ENCODE data around the gene TBC1D24. TPM values are rescaled to one million over a fixed set of nuclear protein-coding genes. Genes with fewer than 3 reads are reported as not detected.
A peak's percentile ranks its signal among the peaks of the same experiment; 100 is the strongest.

TBC1D24 gene
- total RNA-seq, 4 donors from 2014 or later = 0.59 to 21.6 (median 4.6) TPM

GRCh38 chr16:2517954-2518605 is 43.2 kb downstream of the TBC1D24 start:
- Histone ChIP-seq H3K4me1 (peaks cover 30 to 50% of the 10 kb centered on the region in 2 donors), H3K4me3 (no peak overlapping the region), H3K36me3 (no peaks in the 10 kb centered on the region), H3K27ac (peak overlapping the region; percentile 9 to 12), H3K27me3 (no peaks in the 10 kb centered on the region), H3K9me3 (no peaks in the 10 kb centered on the region)
- intact Hi-C loops (cut with DNase I; ENCODE audit: low total_unique reads) = no loop called here
- no peak for TF ChIP-seq POLR2A (IDR thresholded peaks at IDR 0.05)
- TF ChIP-seq, protein P1, sequence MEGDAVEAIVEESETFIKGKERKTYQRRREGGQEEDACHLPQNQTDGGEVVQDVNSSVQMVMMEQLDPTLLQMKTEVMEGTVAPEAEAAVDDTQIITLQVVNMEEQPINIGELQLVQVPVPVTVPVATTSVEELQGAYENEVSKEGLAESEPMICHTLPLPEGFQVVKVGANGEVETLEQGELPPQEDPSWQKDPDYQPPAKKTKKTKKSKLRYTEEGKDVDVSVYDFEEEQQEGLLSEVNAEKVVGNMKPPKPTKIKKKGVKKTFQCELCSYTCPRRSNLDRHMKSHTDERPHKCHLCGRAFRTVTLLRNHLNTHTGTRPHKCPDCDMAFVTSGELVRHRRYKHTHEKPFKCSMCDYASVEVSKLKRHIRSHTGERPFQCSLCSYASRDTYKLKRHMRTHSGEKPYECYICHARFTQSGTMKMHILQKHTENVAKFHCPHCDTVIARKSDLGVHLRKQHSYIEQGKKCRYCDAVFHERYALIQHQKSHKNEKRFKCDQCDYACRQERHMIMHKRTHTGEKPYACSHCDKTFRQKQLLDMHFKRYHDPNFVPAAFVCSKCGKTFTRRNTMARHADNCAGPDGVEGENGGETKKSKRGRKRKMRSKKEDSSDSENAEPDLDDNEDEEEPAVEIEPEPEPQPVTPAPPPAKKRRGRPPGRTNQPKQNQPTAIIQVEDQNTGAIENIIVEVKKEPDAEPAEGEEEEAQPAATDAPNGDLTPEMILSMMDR (IDR thresholded peaks at IDR 0.05) = no peak
- no peak for DNase-seq

GRCh38 chr16:2518823-2519710 is 44.1 kb downstream of the TBC1D24 start:
- no peaks in the 10 kb centered on the region for H3K27me3 ChIP-seq
- H3K9me3 ChIP-seq = no peaks in the 10 kb centered on the region
- H3K4me1 ChIP-seq = peaks cover 30 to 50% of the 10 kb centered on the region in 2 donors
- no peaks in the 10 kb centered on the region for H3K36me3 ChIP-seq
- peak overlapping the region; percentile 81 for H3K27ac ChIP-seq
- peak; percentile 35 to 57 for DNase-seq
- intact Hi-C loops (cut with DNase I; ENCODE audit: low total_unique reads) = no loop called here
- H3K4me3 ChIP-seq = no peak overlapping the region
- TF ChIP-seq POLR2A (IDR thresholded peaks at IDR 0.05) = no peak
- TF ChIP-seq, protein P1 (IDR thresholded peaks at IDR 0.05) = no peak

DNA sequence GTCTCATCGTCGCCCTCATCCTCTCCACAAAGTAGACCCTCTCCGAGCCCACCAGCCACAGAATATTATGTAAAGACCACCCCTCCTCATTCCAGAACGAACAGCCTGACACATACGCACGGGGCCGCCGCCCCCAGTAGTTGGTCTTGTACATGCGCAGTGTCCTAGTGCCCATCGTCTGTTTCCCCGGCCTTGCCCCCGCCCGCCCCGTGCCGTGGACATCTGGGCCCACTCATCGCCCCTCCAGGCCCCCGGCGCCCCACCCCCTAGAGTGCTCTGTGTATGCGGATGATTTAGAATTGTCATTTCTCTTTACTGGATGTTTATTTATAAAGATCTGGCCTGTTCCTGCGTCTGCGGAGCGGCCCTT is 44.8 kb downstream of the TBC1D24 start:
- Histone ChIP-seq H3K27ac (peak overlapping the region; percentile 81), H3K9me3 (no peaks in the 10 kb centered on the region), H3K27me3 (no peaks in the 10 kb centered on the region), H3K4me1 (peaks cover 30 to 50% of the 10 kb centered on the region in 2 donors), H3K4me3 (peak overlapping the region; percentile 12 to 72), H3K36me3 (no peaks in the 10 kb centered on the region)
- no peak for DNase-seq
- intact Hi-C loops (cut with DNase I; ENCODE audit: low total_unique reads) = no loop called here
- TF ChIP-seq, protein P1 (IDR thresholded peaks at IDR 0.05) = no peak
- TF ChIP-seq POLR2A (IDR thresholded peaks at IDR 0.05) = no peak

GRCh38 chr16:2520097-2520783 is 45.3 kb downstream of the TBC1D24 start, which contains the start of gene AMDHD2:
Gene AMDHD2 (plus strand): TSS chr16:2520371. CDS start chr16:2520459, 88 bp downstream.
- peak; percentile 88 to 90 for DNase-seq
- intact Hi-C loops (cut with DNase I; ENCODE audit: low total_unique reads) = no loop called here
- Histone ChIP-seq H3K36me3 (no peaks in the 10 kb centered on the region), H3K4me3 (peak within 1 kb of the TSS; percentile 25 to 72), H3K27me3 (no peaks in the 10 kb centered on the region), H3K9me3 (no peaks in the 10 kb centered on the region), H3K27ac (peak within 1 kb of the TSS; percentile 81), H3K4me1 (peaks cover 30 to 47% of the 10 kb centered on the region in 2 donors)
- peak in 1 of 2 donors; percentile 42 for TF ChIP-seq POLR2A (IDR thresholded peaks at IDR 0.05)
- TF ChIP-seq, protein P1 (IDR thresholded peaks at IDR 0.05) = no peak
